Measurements from ENCODE around the gene DHRS4L2.
"Not testable (repeated sequence)": the region's sequence is repeated elsewhere in the genome, so short reads cannot be mapped to it uniquely, and the experiment has no call there.

DNA sequence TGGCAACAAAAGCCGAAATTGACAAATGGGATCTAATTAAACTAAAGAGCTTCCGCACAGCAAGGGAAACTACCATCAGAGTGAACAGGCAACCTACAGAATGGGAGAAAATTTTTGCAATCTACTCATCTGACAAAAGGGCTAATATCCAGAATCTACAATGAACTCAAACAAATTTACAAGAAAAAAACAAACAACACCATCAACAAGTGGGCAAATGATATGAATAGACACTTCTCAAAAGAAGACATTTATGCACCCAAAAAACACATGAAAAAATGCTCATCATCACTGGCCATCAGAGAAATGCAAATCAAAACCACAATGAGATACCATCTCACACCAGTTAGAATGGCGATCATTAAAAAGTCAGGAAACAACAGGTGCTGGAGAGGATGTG is 41.0 kb downstream of the DHRS4L2 start:
- TF ChIP-seq, protein P1, sequence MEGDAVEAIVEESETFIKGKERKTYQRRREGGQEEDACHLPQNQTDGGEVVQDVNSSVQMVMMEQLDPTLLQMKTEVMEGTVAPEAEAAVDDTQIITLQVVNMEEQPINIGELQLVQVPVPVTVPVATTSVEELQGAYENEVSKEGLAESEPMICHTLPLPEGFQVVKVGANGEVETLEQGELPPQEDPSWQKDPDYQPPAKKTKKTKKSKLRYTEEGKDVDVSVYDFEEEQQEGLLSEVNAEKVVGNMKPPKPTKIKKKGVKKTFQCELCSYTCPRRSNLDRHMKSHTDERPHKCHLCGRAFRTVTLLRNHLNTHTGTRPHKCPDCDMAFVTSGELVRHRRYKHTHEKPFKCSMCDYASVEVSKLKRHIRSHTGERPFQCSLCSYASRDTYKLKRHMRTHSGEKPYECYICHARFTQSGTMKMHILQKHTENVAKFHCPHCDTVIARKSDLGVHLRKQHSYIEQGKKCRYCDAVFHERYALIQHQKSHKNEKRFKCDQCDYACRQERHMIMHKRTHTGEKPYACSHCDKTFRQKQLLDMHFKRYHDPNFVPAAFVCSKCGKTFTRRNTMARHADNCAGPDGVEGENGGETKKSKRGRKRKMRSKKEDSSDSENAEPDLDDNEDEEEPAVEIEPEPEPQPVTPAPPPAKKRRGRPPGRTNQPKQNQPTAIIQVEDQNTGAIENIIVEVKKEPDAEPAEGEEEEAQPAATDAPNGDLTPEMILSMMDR (IDR thresholded peaks at IDR 0.05), result not testable (repeated sequence)
- TF ChIP-seq POLR2AphosphoS5 (IDR thresholded peaks at IDR 0.05), result not testable (repeated sequence)
